Vagina (tissue), 2 donors: ENCODE data around the gene RNASEL. TPM values are rescaled to one million over a fixed set of nuclear protein-coding genes. Genes with fewer than 3 reads are reported as not detected.

Source experiments
- DNase-seq, 2 donors: peaks; one replicate each; pipeline ENCODE4 v3.0.0-alpha.2; 2017; ENCODE audit errors: extremely low spot score in 2 of 2
- H3K27ac ChIP-seq: fragments of 200-600 bp; sonication (generic); one replicate; pipeline ENCODE4 v1.5.1; 2019
- H3K27me3 ChIP-seq: fragments of 200-600 bp; sonication (generic); one replicate; pipeline ENCODE4 v1.5.1; 2019
- H3K36me3 ChIP-seq, 2 donors: fragments of 200-600 bp; sonication (generic); one replicate each; pipeline ENCODE4 v1.5.1; 2017 to 2019
- H3K4me1 ChIP-seq: fragments of 200-600 bp; sonication (generic); one replicate; pipeline ENCODE4 v1.5.1; 2019
- H3K4me3 ChIP-seq, 2 donors: fragments of 200-600 bp; sonication (generic); 1 replicate in 1 of 2; 2 replicates in 1 of 2; pipeline ENCODE4 v1.5.1; 2016 to 2019
- H3K9me3 ChIP-seq: fragments of 200-600 bp; sonication (generic); one replicate; pipeline ENCODE4 v1.5.1; 2019
- CTCF ChIP-seq, 3 experiments: fragments of 450-650 bp in 2 of 3; fragments of 200-600 bp in 1 of 3; sonication (generic) in 1 of 3; IDR thresholded peaks; one replicate each; pipeline ENCODE4 v1.5.1; 2017 to 2019; ENCODE audit warnings: antibody characterized with exemption in 3 of 3, mild to moderate bottlenecking in 2 of 3, moderate library complexity in 2 of 3
- POLR2A ChIP-seq, 2 donors: fragments of 450-650 bp; IDR thresholded peaks; one replicate each; pipeline ENCODE4 v1.6.1; 2017; ENCODE audit warnings: antibody characterized with exemption in 2 of 2, mild to moderate bottlenecking in 2 of 2, moderate library complexity in 2 of 2
- POLR2AphosphoS5 ChIP-seq, 2 donors: sonication (generic); formaldehyde crosslinking; IDR thresholded peaks; one replicate each; pipeline ENCODE4 v1.9.0; 2017; ENCODE audit warnings: antibody characterized with exemption in 2 of 2, mild to moderate bottlenecking in 2 of 2, low read depth in 1 of 2; ENCODE audit not compliant: insufficient read depth in 1 of 2
- intact Hi-C: fragments of 100-400 bp; cut with DNase I; formaldehyde crosslinking; loops from one replicate; pipeline ENCODE4 v1.15.1; 2023
- total RNA-seq: library from RNA; depleted of rRNA; stranded (reverse); fragments of >200 nt; gene quantifications from one replicate; pipeline ENCODE4 v1.2.3, GENCODE V29; 2016

The RNASEL gene
- total RNA-seq, 1 donor from 2014 or later = 5.4 TPM

- intact Hi-C loops = no loop called here
- Histone ChIP-seq H3K4me3 (no peak overlapping the region), H3K27ac (no peak overlapping the region), H3K27me3 (no peaks in the 10 kb centered on the region), H3K9me3 (no peaks in the 10 kb centered on the region), H3K4me1 (peaks cover 9% of the 10 kb centered on the region), H3K36me3 (no peaks in the 10 kb centered on the region)
- no peak for DNase-seq
- TF ChIP-seq POLR2AphosphoS5 (IDR thresholded peaks at IDR 0.05; ENCODE audit: insufficient read depth in 1 of 2, low read depth in 1 of 2) (no peak), POLR2A (IDR thresholded peaks at IDR 0.05) (no peak)
These were observed 32.9 kb upstream of the RNASEL start for GRCh38 chr1:182621906-182622305.

GRCh38 chr1:182620924-182621585, 32.0 kb upstream of the RNASEL start:
- Histone ChIP-seq H3K36me3 (no peaks in the 10 kb centered on the region), H3K9me3 (no peaks in the 10 kb centered on the region), H3K27ac (no peak overlapping the region), H3K4me3 (no peak overlapping the region), H3K27me3 (no peaks in the 10 kb centered on the region), H3K4me1 (peaks cover 10% of the 10 kb centered on the region)
- DNase-seq = no peak
- TF ChIP-seq POLR2AphosphoS5 (IDR thresholded peaks at IDR 0.05; ENCODE audit: insufficient read depth in 1 of 2, low read depth in 1 of 2) (no peak), POLR2A (IDR thresholded peaks at IDR 0.05) (no peak), CTCF (IDR thresholded peaks at IDR 0.05) (no peak)
- intact Hi-C loops = no loop called here

- H3K9me3 ChIP-seq = no peaks in the 10 kb centered on the region
- H3K36me3 ChIP-seq = no peaks in the 10 kb centered on the region
- no peak overlapping the region for H3K4me3 ChIP-seq
- peaks cover 31% of the 10 kb centered on the region for H3K4me1 ChIP-seq
- no peaks in the 10 kb centered on the region for H3K27me3 ChIP-seq
- DNase-seq = no peak
- intact Hi-C loops = no loop called here
- H3K27ac ChIP-seq = no peak overlapping the region
- TF ChIP-seq POLR2A (IDR thresholded peaks at IDR 0.05) (no peak), CTCF (IDR thresholded peaks at IDR 0.05) (no peak), POLR2AphosphoS5 (IDR thresholded peaks at IDR 0.05; ENCODE audit: insufficient read depth in 1 of 2, low read depth in 1 of 2) (no peak)
These were observed 28.8 kb upstream of the RNASEL start for GRCh38 chr1:182617734-182618351.

- no peak for TF ChIP-seq POLR2AphosphoS5 (IDR thresholded peaks at IDR 0.05; ENCODE audit: insufficient read depth in 1 of 2, low read depth in 1 of 2)
- no peak for TF ChIP-seq POLR2A (IDR thresholded peaks at IDR 0.05)
- TF ChIP-seq CTCF (IDR thresholded peaks at IDR 0.05) = no peak
- Histone ChIP-seq H3K4me1 (peaks cover 31% of the 10 kb centered on the region), H3K4me3 (no peak overlapping the region), H3K36me3 (no peaks in the 10 kb centered on the region), H3K9me3 (no peaks in the 10 kb centered on the region), H3K27me3 (no peaks in the 10 kb centered on the region), H3K27ac (no peak overlapping the region)
- DNase-seq = no peak
- intact Hi-C loops = no loop called here
These were observed 28.0 kb upstream of the RNASEL start for GRCh38 chr1:182617014-182617429.

GRCh38 chr1:182616130-182617013, 27.3 kb upstream of the RNASEL start:
- no peaks in the 10 kb centered on the region for H3K27me3 ChIP-seq
- peaks cover 31% of the 10 kb centered on the region for H3K4me1 ChIP-seq
- H3K27ac ChIP-seq = peak overlapping the region; percentile 93
- H3K4me3 ChIP-seq = peak overlapping the region; percentile 52 to 54
- TF ChIP-seq POLR2A (IDR thresholded peaks at IDR 0.05) (no peak), CTCF (IDR thresholded peaks at IDR 0.05) (no peak), POLR2AphosphoS5 (IDR thresholded peaks at IDR 0.05; ENCODE audit: insufficient read depth in 1 of 2, low read depth in 1 of 2) (peak in 1 of 2 donors; percentile 34)
- no peaks in the 10 kb centered on the region for H3K36me3 ChIP-seq
- no peaks in the 10 kb centered on the region for H3K9me3 ChIP-seq
- no peak for DNase-seq
- intact Hi-C loops = no loop called here
